Caco-2 (cell line): ENCODE results near the gene PACS2. TPM values are rescaled to one million over a fixed set of nuclear protein-coding genes. Genes with fewer than 3 reads are reported as not detected.

Experiments
- BruUV-seq: library from RNA; stranded (reverse); fragments of 400-500 nt; replicated peaks from 2 replicates; lab custom pipeline; 2021; lab: Mats Ljungman, UMichigan
- CTCF ChIA-PET: fragments of 300-600 bp; sonication (Branson Sonifier 250); formaldehyde crosslinking; loops from one replicate; lab custom pipeline; 2022; ENCODE audit warnings: antibody characterized with exemption; lab: Charles Lee
- POLR2A ChIA-PET: fragments of 300-600 bp; sonication (Branson Sonifier 250); formaldehyde crosslinking; loops from one replicate; lab custom pipeline; 2022; ENCODE audit warnings: antibody characterized with exemption; lab: Charles Lee
- DNase-seq, 2 experiments: peaks; one replicate each; pipeline versions ENCODE4 v3.0.0 to v3.0.0-alpha.2; 2020 to 2022
- H3K27me3 ChIP-seq: replicated peaks from 2 replicates; pipeline ENCODE4 v1.6.0; 2011; ENCODE audit warnings: low read length; ENCODE audit not compliant: control insufficient read depth, insufficient read depth
- H3K36me3 ChIP-seq: 2 replicates; pipeline ENCODE4 v1.5.1; 2011; ENCODE audit warnings: low read length; ENCODE audit not compliant: control insufficient read depth, insufficient read depth
- H3K4me1 ChIP-seq: fragments of 250-450 bp; sonication (Bioruptor Pico); 2 replicates; pipeline ENCODE4 v1.5.1; 2020; ENCODE audit warnings: mild to moderate bottlenecking
- H3K4me3 ChIP-seq: 2 replicates; pipeline ENCODE4 v1.5.1; 2011; ENCODE audit warnings: low read depth, mild to moderate bottlenecking, control low read depth, low read length
- H3K9me3 ChIP-seq: fragments of 250-450 bp; sonication (Bioruptor Pico); 2 replicates; pipeline ENCODE4 v1.5.1; 2020; ENCODE audit warnings: mild to moderate bottlenecking, moderate library complexity
- H3K27ac Mint-ChIP-seq: one replicate; pipeline ENCODE4 v1.8.0; 2022; ENCODE audit warnings: mixed read lengths; ENCODE audit not compliant: unreplicated experiment
- H3K27me3 Mint-ChIP-seq: one replicate; pipeline ENCODE4 v1.8.0; 2022; ENCODE audit warnings: mixed read lengths; ENCODE audit not compliant: insufficient read depth, unreplicated experiment
- H3K36me3 Mint-ChIP-seq: one replicate; pipeline ENCODE4 v1.8.0; 2022; ENCODE audit warnings: mild to moderate bottlenecking, mixed read lengths; ENCODE audit not compliant: insufficient read depth, unreplicated experiment
- H3K4me1 Mint-ChIP-seq: one replicate; pipeline ENCODE4 v1.8.0; 2022; ENCODE audit warnings: low read depth, mixed read lengths; ENCODE audit not compliant: unreplicated experiment
- H3K4me3 Mint-ChIP-seq: one replicate; pipeline ENCODE4 v1.8.0; 2022; ENCODE audit warnings: mild to moderate bottlenecking, moderate library complexity, mixed read lengths; ENCODE audit not compliant: unreplicated experiment
- H3K9me3 Mint-ChIP-seq: one replicate; pipeline ENCODE4 v1.8.0; 2022; ENCODE audit warnings: mixed read lengths; ENCODE audit not compliant: unreplicated experiment
- CTCF ChIP-seq, 2 experiments: fragments of 200-600 bp in 1 of 2; IDR thresholded peaks; 1 replicate in 1 of 2; 2 replicates in 1 of 2; pipeline versions ENCODE4 v1.5.1 to v1.8.0; 2011 to 2022; ENCODE audit warnings: antibody characterized with exemption in 1 of 2, control low read depth in 1 of 2, inconsistent platforms in 1 of 2, low read depth in 1 of 2, low read length in 1 of 2, mild to moderate bottlenecking in 1 of 2, moderate library complexity in 1 of 2; ENCODE audit not compliant: insufficient read depth in 1 of 2, severe bottlenecking in 1 of 2, unreplicated experiment in 1 of 2
- intact Hi-C: fragments of 100-400 bp; cut with micrococcal nuclease; formaldehyde crosslinking; loops from one replicate; pipeline ENCODE4 v1.10.0; 2022; ENCODE audit not compliant: unreplicated experiment
- total RNA-seq: library from RNA; stranded (reverse); gene quantifications from 2 replicates; pipeline ENCODE4 v1.2.3, GENCODE V29; 2022

Gene PACS2
- total RNA-seq, 1 experiment from 2014 or later: 58.1 TPM

GRCh38 chr14:105390849-105391500, 76.4 kb downstream of the PACS2 start:
- CTCF ChIA-PET: no interaction called here
- Mint-ChIP-seq H3K4me1 (no peaks in the 10 kb centered on the region), H3K9me3 (no peaks in the 10 kb centered on the region), H3K36me3 (peaks cover 10% of the 10 kb centered on the region), H3K4me3 (no peak overlapping the region), H3K27ac (no peak overlapping the region), H3K27me3 (no peaks in the 10 kb centered on the region)
- Histone ChIP-seq H3K4me1 (no peaks in the 10 kb centered on the region), H3K36me3 (no peaks in the 10 kb centered on the region), H3K4me3 (no peak overlapping the region), H3K9me3 (no peaks in the 10 kb centered on the region), H3K27me3 (no peaks in the 10 kb centered on the region)
- POLR2A ChIA-PET: interaction anchor here (0.6 kb wide), 1 partner anchor 61 kb away, joined by 6 read pairs; no protein-coding TSS in a partner anchor
- BruUV-seq: no TSS peak
- intact Hi-C loops: no loop called here
- DNase-seq: no peak
- TF ChIP-seq CTCF (IDR thresholded peaks at IDR 0.05; ENCODE audit: insufficient read depth in 1 of 2, low read depth in 1 of 2, low read length in 1 of 2, severe bottlenecking in 1 of 2, unreplicated experiment in 1 of 2): no peak

- Histone ChIP-seq H3K4me1 (no peaks in the 10 kb centered on the region), H3K9me3 (no peaks in the 10 kb centered on the region), H3K27me3 (no peaks in the 10 kb centered on the region), H3K36me3 (no peaks in the 10 kb centered on the region), H3K4me3 (no peak overlapping the region)
- Mint-ChIP-seq H3K4me3 (no peak overlapping the region), H3K9me3 (no peaks in the 10 kb centered on the region), H3K4me1 (no peaks in the 10 kb centered on the region), H3K36me3 (peaks cover 10% of the 10 kb centered on the region), H3K27ac (no peak overlapping the region), H3K27me3 (no peaks in the 10 kb centered on the region)
- no peak for TF ChIP-seq CTCF (IDR thresholded peaks at IDR 0.05; ENCODE audit: insufficient read depth in 1 of 2, low read depth in 1 of 2, low read length in 1 of 2, severe bottlenecking in 1 of 2, unreplicated experiment in 1 of 2)
- intact Hi-C loops: no loop called here
- DNase-seq: no peak
- BruUV-seq: no TSS peak
- CTCF ChIA-PET: no interaction called here
- POLR2A ChIA-PET: no interaction called here
Measured at GRCh38 chr14:105391541-105391940, 77.0 kb downstream of the PACS2 start.

- H3K27me3 Mint-ChIP-seq: no peaks in the 10 kb centered on the region
- POLR2A ChIA-PET: no interaction called here
- no peaks in the 10 kb centered on the region for H3K4me1 Mint-ChIP-seq
- TF ChIP-seq CTCF (IDR thresholded peaks at IDR 0.05; ENCODE audit: insufficient read depth in 1 of 2, low read depth in 1 of 2, low read length in 1 of 2, severe bottlenecking in 1 of 2, unreplicated experiment in 1 of 2): no peak
- no peaks in the 10 kb centered on the region for H3K9me3 Mint-ChIP-seq
- no peak overlapping the region for H3K4me3 Mint-ChIP-seq
- BruUV-seq: no TSS peak
- no peak overlapping the region for H3K27ac Mint-ChIP-seq
- no peaks in the 10 kb centered on the region for H3K36me3 ChIP-seq
- no peaks in the 10 kb centered on the region for H3K27me3 ChIP-seq
- H3K4me1 ChIP-seq: peaks cover under 1% of the 10 kb centered on the region; the same call in 1 of the 2 replicates
- H3K9me3 ChIP-seq: no peaks in the 10 kb centered on the region
- no peak for DNase-seq
- CTCF ChIA-PET: interaction anchor here (0.6 kb wide), 1 partner anchor 1422 kb away, joined by 3 read pairs; no protein-coding TSS in a partner anchor
- intact Hi-C loops: no loop called here
- peaks cover 11% of the 10 kb centered on the region for H3K36me3 Mint-ChIP-seq
- H3K4me3 ChIP-seq: no peak overlapping the region
Measured at GRCh38 chr14:105392131-105393090, 77.9 kb downstream of the PACS2 start.
